ENCODE results near the gene ITGB7. TPM values are rescaled to one million over a fixed set of nuclear protein-coding genes. Genes with fewer than 3 reads are reported as not detected.

ITGB7 gene
- polyA plus RNA-seq, 1 donor (not counting 4 experiments of a cell fraction or from before 2014, with no cell fraction given), result 0.83 TPM

- no peaks in the 10 kb centered on the region for H4K20me1 ChIP-seq (ENCODE audit: control insufficient read depth, extremely low read depth, insufficient read depth, low read length)
- H3K27me3 ChIP-seq (ENCODE audit: control insufficient read depth, extremely low read depth, insufficient read depth, low read length), result no peaks in the 10 kb centered on the region
- H3K4me1 ChIP-seq (ENCODE audit: control insufficient read depth, extremely low read depth, insufficient read depth, low read length), result peaks cover 2% of the 10 kb centered on the region
- H3K27ac ChIP-seq (ENCODE audit: control insufficient read depth, insufficient read depth, low read length), result no peak overlapping the region
- H3K79me2 ChIP-seq (ENCODE audit: control insufficient read depth, insufficient read depth, low read length), result no peaks in the 10 kb centered on the region
- no peaks in the 10 kb centered on the region for H3K36me3 ChIP-seq (ENCODE audit: control insufficient read depth in 2 of 2, extremely low read depth in 1 of 2, insufficient read depth in 2 of 2, low read length in 2 of 2)
- dilution Hi-C loops (cut with MboI; ENCODE audit: extremely low pct_ligation_motif_present, low sequenced_read_pairs), result no loop called here
- DNase-seq (ENCODE audit: low read depth, low spot score) (no peak), FAIRE-seq (no peak)
- H3K9me3 ChIP-seq (ENCODE audit: control insufficient read depth, low read depth, low read length), result no peaks in the 10 kb centered on the region
- no peak overlapping the region for H3K4me3 ChIP-seq (ENCODE audit: control insufficient read depth in 2 of 3, extremely low read depth in 1 of 3, insufficient read depth in 2 of 3, low read depth in 1 of 3, low read length in 3 of 3)
- H2AFZ ChIP-seq (ENCODE audit: control insufficient read depth, low read length), result no peak overlapping the region
- H3K4me2 ChIP-seq (ENCODE audit: control insufficient read depth, extremely low read depth, insufficient read depth, low read depth, low read length), result no peak overlapping the region
- H3K9me1 ChIP-seq (ENCODE audit: control insufficient read depth, extremely low read depth, insufficient read depth, low read length), result no peaks in the 10 kb centered on the region
- TF ChIP-seq CTCF (optimal IDR thresholded peaks at IDR 0.05 in 1 of 3, IDR thresholded peaks at IDR 0.05 in 1 of 3, conservative IDR thresholded peaks at IDR 0.05 in 1 of 3; ENCODE audit: extremely low read depth in 1 of 3, insufficient read depth in 2 of 3, low read length in 3 of 3) (no peak), EZH2 (IDR thresholded peaks at IDR 0.05; ENCODE audit: low read length) (no peak)
- H3K9ac ChIP-seq (ENCODE audit: control insufficient read depth, extremely low read depth, insufficient read depth, low read length), result no peak overlapping the region
Observed at GRCh38 chr12:53197011-53197640, 9.9 kb downstream of the ITGB7 start.

GRCh38 chr12:53196486-53196885 lies 10.6 kb downstream of the ITGB7 start:
- no peak for FAIRE-seq
- Histone ChIP-seq H3K79me2 (ENCODE audit: control insufficient read depth, insufficient read depth, low read length) (no peaks in the 10 kb centered on the region), H3K9ac (ENCODE audit: control insufficient read depth, extremely low read depth, insufficient read depth, low read length) (no peak overlapping the region), H3K4me2 (ENCODE audit: control insufficient read depth, extremely low read depth, insufficient read depth, low read depth, low read length) (no peak overlapping the region), H3K4me1 (ENCODE audit: control insufficient read depth, extremely low read depth, insufficient read depth, low read length) (peaks cover 2% of the 10 kb centered on the region), H3K9me1 (ENCODE audit: control insufficient read depth, extremely low read depth, insufficient read depth, low read length) (no peaks in the 10 kb centered on the region), H3K27me3 (ENCODE audit: control insufficient read depth, extremely low read depth, insufficient read depth, low read length) (no peaks in the 10 kb centered on the region), H3K4me3 (ENCODE audit: control insufficient read depth in 2 of 3, extremely low read depth in 1 of 3, insufficient read depth in 2 of 3, low read depth in 1 of 3, low read length in 3 of 3) (no peak overlapping the region), H3K27ac (ENCODE audit: control insufficient read depth, insufficient read depth, low read length) (no peak overlapping the region), H3K36me3 (ENCODE audit: control insufficient read depth in 2 of 2, extremely low read depth in 1 of 2, insufficient read depth in 2 of 2, low read length in 2 of 2) (no peaks in the 10 kb centered on the region), H2AFZ (ENCODE audit: control insufficient read depth, low read length) (no peak overlapping the region), H3K9me3 (ENCODE audit: control insufficient read depth, low read depth, low read length) (no peaks in the 10 kb centered on the region), H4K20me1 (ENCODE audit: control insufficient read depth, extremely low read depth, insufficient read depth, low read length) (no peaks in the 10 kb centered on the region)
- no peak for DNase-seq (ENCODE audit: low read depth, low spot score)
- dilution Hi-C loops (cut with MboI; ENCODE audit: extremely low pct_ligation_motif_present, low sequenced_read_pairs), result no loop called here
- TF ChIP-seq EZH2 (IDR thresholded peaks at IDR 0.05; ENCODE audit: low read length) (no peak), CTCF (optimal IDR thresholded peaks at IDR 0.05 in 1 of 3, IDR thresholded peaks at IDR 0.05 in 1 of 3, conservative IDR thresholded peaks at IDR 0.05 in 1 of 3; ENCODE audit: extremely low read depth in 1 of 3, insufficient read depth in 2 of 3, low read length in 3 of 3) (no peak)

Data from keratinocyte (primary cell).